ENCODE results near the gene CUEDC2. TPM values are rescaled to one million over a fixed set of nuclear protein-coding genes. Genes with fewer than 3 reads are reported as not detected.

Gene CUEDC2
- total and polyA plus RNA-seq, 10 of the 15 experiments (the other 5 are each of a cell fraction or from before 2014, with no cell fraction given) = 20.4 to 121 (median 75.0) TPM

DNA sequence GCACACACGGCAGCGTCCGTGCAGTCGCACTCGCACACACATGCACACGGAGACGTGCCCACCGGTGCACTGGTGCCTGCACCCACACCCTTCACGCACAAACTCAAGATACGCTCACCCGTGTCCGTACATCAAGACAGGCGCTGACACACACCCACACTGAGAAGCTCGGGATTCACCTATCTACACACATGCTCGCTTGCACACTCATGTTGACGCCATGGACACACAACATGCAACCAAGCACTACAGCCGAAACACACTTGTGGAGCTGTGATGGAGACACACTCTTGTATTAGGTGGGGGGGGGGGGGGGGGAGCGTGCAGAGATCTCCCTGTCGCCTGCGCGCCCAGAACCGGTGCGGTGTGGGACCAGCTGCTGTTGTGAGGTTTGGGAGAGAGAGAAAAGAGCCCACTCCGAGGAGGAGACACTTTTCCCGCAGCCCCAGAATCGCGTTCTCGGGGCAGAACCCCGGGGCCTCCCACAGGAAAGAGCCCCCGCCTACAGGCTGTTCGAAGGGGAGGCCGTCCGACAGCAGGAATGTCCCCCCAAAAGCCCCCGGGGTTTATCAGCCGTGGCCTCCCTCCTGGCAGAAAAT, 37.5 kb downstream of the CUEDC2 start (continued):
- TF ChIP-seq, protein P1, sequence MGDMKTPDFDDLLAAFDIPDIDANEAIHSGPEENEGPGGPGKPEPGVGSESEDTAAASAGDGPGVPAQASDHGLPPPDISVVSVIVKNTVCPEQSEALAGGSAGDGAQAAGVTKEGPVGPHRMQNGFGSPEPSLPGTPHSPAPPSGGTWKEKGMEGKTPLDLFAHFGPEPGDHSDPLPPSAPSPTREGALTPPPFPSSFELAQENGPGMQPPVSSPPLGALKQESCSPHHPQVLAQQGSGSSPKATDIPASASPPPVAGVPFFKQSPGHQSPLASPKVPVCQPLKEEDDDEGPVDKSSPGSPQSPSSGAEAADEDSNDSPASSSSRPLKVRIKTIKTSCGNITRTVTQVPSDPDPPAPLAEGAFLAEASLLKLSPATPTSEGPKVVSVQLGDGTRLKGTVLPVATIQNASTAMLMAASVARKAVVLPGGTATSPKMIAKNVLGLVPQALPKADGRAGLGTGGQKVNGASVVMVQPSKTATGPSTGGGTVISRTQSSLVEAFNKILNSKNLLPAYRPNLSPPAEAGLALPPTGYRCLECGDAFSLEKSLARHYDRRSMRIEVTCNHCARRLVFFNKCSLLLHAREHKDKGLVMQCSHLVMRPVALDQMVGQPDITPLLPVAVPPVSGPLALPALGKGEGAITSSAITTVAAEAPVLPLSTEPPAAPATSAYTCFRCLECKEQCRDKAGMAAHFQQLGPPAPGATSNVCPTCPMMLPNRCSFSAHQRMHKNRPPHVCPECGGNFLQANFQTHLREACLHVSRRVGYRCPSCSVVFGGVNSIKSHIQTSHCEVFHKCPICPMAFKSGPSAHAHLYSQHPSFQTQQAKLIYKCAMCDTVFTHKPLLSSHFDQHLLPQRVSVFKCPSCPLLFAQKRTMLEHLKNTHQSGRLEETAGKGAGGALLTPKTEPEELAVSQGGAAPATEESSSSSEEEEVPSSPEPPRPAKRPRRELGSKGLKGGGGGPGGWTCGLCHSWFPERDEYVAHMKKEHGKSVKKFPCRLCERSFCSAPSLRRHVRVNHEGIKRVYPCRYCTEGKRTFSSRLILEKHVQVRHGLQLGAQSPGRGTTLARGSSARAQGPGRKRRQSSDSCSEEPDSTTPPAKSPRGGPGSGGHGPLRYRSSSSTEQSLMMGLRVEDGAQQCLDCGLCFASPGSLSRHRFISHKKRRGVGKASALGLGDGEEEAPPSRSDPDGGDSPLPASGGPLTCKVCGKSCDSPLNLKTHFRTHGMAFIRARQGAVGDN (IDR thresholded peaks at IDR 0.05) = no peak
- TF ChIP-seq ZNF217 (IDR thresholded peaks at IDR 0.05) = no peak
- TF ChIP-seq ZSCAN29 (IDR thresholded peaks at IDR 0.05) = 0 out of 2 replicates have a peak, but pooled peaks have one; percentile 23
- no peak for TF ChIP-seq EED (IDR thresholded peaks at IDR 0.05; ENCODE audit: low read depth)
- TF ChIP-seq ZNF24 (IDR thresholded peaks at IDR 0.05) = no peak
- no peak for TF ChIP-seq NFXL1 (IDR thresholded peaks at IDR 0.05; ENCODE audit: borderline replicate concordance)
- no peak for TF ChIP-seq BMI1 (IDR thresholded peaks at IDR 0.05; ENCODE audit: borderline replicate concordance)
- no peak for TF ChIP-seq CHD2 (IDR thresholded peaks at IDR 0.05; ENCODE audit: borderline replicate concordance, low read depth, low read length)
- TF ChIP-seq SIN3A (IDR thresholded peaks at IDR 0.05; ENCODE audit: low read depth, low read length) = peak; percentile 35; the same call in 1 of the 2 replicates
- TF ChIP-seq SMARCA5 (IDR thresholded peaks at IDR 0.05) = no peak
- TF ChIP-seq, protein P2, sequence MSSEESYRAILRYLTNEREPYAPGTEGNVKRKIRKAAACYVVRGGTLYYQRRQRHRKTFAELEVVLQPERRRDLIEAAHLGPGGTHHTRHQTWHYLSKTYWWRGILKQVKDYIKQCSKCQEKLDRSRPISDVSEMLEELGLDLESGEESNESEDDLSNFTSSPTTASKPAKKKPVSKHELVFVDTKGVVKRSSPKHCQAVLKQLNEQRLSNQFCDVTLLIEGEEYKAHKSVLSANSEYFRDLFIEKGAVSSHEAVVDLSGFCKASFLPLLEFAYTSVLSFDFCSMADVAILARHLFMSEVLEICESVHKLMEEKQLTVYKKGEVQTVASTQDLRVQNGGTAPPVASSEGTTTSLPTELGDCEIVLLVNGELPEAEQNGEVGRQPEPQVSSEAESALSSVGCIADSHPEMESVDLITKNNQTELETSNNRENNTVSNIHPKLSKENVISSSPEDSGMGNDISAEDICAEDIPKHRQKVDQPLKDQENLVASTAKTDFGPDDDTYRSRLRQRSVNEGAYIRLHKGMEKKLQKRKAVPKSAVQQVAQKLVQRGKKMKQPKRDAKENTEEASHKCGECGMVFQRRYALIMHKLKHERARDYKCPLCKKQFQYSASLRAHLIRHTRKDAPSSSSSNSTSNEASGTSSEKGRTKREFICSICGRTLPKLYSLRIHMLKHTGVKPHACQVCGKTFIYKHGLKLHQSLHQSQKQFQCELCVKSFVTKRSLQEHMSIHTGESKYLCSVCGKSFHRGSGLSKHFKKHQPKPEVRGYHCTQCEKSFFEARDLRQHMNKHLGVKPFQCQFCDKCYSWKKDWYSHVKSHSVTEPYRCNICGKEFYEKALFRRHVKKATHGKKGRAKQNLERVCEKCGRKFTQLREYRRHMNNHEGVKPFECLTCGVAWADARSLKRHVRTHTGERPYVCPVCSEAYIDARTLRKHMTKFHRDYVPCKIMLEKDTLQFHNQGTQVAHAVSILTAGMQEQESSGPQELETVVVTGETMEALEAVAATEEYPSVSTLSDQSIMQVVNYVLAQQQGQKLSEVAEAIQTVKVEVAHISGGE (CRISPR knock-in tag; IDR thresholded peaks at IDR 0.05) = no peak
- TF ChIP-seq MEF2B (IDR thresholded peaks at IDR 0.05; ENCODE audit: partially characterized antibody, poor library complexity, severe bottlenecking) = no peak
- TF ChIP-seq BCL11A (IDR thresholded peaks at IDR 0.05; ENCODE audit: low read depth, low read length) = no peak
- TF ChIP-seq, protein P3, sequence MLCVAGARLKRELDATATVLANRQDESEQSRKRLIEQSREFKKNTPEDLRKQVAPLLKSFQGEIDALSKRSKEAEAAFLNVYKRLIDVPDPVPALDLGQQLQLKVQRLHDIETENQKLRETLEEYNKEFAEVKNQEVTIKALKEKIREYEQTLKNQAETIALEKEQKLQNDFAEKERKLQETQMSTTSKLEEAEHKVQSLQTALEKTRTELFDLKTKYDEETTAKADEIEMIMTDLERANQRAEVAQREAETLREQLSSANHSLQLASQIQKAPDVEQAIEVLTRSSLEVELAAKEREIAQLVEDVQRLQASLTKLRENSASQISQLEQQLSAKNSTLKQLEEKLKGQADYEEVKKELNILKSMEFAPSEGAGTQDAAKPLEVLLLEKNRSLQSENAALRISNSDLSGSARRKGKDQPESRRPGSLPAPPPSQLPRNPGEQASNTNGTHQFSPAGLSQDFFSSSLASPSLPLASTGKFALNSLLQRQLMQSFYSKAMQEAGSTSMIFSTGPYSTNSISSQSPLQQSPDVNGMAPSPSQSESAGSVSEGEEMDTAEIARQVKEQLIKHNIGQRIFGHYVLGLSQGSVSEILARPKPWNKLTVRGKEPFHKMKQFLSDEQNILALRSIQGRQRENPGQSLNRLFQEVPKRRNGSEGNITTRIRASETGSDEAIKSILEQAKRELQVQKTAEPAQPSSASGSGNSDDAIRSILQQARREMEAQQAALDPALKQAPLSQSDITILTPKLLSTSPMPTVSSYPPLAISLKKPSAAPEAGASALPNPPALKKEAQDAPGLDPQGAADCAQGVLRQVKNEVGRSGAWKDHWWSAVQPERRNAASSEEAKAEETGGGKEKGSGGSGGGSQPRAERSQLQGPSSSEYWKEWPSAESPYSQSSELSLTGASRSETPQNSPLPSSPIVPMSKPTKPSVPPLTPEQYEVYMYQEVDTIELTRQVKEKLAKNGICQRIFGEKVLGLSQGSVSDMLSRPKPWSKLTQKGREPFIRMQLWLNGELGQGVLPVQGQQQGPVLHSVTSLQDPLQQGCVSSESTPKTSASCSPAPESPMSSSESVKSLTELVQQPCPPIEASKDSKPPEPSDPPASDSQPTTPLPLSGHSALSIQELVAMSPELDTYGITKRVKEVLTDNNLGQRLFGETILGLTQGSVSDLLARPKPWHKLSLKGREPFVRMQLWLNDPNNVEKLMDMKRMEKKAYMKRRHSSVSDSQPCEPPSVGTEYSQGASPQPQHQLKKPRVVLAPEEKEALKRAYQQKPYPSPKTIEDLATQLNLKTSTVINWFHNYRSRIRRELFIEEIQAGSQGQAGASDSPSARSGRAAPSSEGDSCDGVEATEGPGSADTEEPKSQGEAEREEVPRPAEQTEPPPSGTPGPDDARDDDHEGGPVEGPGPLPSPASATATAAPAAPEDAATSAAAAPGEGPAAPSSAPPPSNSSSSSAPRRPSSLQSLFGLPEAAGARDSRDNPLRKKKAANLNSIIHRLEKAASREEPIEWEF (IDR thresholded peaks at IDR 0.05; ENCODE audit: insufficient replicate concordance, low read depth, low read length) = no peak
- TF ChIP-seq, protein P4, sequence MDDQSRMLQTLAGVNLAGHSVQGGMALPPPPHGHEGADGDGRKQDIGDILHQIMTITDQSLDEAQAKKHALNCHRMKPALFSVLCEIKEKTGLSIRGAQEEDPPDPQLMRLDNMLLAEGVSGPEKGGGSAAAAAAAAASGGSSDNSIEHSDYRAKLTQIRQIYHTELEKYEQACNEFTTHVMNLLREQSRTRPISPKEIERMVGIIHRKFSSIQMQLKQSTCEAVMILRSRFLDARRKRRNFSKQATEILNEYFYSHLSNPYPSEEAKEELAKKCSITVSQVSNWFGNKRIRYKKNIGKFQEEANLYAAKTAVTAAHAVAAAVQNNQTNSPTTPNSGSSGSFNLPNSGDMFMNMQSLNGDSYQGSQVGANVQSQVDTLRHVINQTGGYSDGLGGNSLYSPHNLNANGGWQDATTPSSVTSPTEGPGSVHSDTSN (IDR thresholded peaks at IDR 0.05; ENCODE audit: insufficient replicate concordance, low read depth, low read length) = no peak
